H1 (cell line): ENCODE results near the gene PLCZ1. TPM values are rescaled to one million over a fixed set of nuclear protein-coding genes. Genes with fewer than 3 reads are reported as not detected.

Experiments used
- CTCF ChIA-PET: fragments of 300-600 bp; sonication (Branson Sonifier 250); formaldehyde crosslinking; loops from one replicate; lab custom pipeline; 2021; ENCODE audit not compliant: partially characterized antibody; lab: Charles Lee
- POLR2A ChIA-PET: fragments of 300-600 bp; sonication (Branson Sonifier 250); formaldehyde crosslinking; loops from one replicate; lab custom pipeline; 2021; ENCODE audit warnings: inconsistent platforms; ENCODE audit not compliant: partially characterized antibody; lab: Charles Lee
- DNase-seq, 2 experiments: peaks; one replicate each; pipeline versions ENCODE4 v3.0.0 to v3.0.0-alpha.2; 2010 to 2022; ENCODE audit warnings: low spot score in 2 of 2, low read depth in 1 of 2, mixed read lengths in 1 of 2
- FAIRE-seq: peaks from 2 replicates; lab custom pipeline; 2011; peaks lifted over from hg19 to GRCh38; lab: Jason Lieb, UNC
- H2AFZ ChIP-seq: 2 replicates; pipeline ENCODE4 v1.8.1; 2012; ENCODE audit warnings: low read length, inconsistent platforms
- H2AK5ac ChIP-seq: 2 replicates; pipeline ENCODE4 v1.6.1; 2013; ENCODE audit warnings: low read depth, low read length
- H2BK120ac ChIP-seq: replicated peaks from 2 replicates; pipeline ENCODE3; 2013; ENCODE audit warnings: low read depth, low read length, inconsistent platforms
- H2BK12ac ChIP-seq: 2 replicates; pipeline ENCODE4 v1.6.1; 2013; ENCODE audit warnings: low read depth, low read length
- H2BK15ac ChIP-seq: 2 replicates; pipeline ENCODE4 v1.6.1; 2013; ENCODE audit warnings: low read length
- H2BK20ac ChIP-seq: 2 replicates; pipeline ENCODE4 v1.6.1; 2013; ENCODE audit warnings: low read length
- H2BK5ac ChIP-seq: 2 replicates; pipeline ENCODE4 v1.6.1; 2013; ENCODE audit warnings: low read depth, low read length
- H3K14ac ChIP-seq: 2 replicates; pipeline ENCODE4 v1.6.1; 2013; ENCODE audit warnings: inconsistent platforms; ENCODE audit not compliant: insufficient read length
- H3K18ac ChIP-seq: 2 replicates; pipeline ENCODE4 v1.6.1; 2013; ENCODE audit warnings: low read length; ENCODE audit errors: extremely low read depth
- H3K23ac ChIP-seq: 2 replicates; pipeline ENCODE4 v1.6.1; 2013; ENCODE audit warnings: inconsistent platforms; ENCODE audit not compliant: insufficient read length
- H3K23me2 ChIP-seq: 2 replicates; pipeline ENCODE4 v1.6.1; 2013; ENCODE audit warnings: low read depth, low read length
- H3K27ac ChIP-seq: 2 replicates; pipeline ENCODE4 v1.6.1; 2011; ENCODE audit warnings: low read depth, low read length, inconsistent platforms
- H3K27me3 ChIP-seq, 4 experiments: replicated peaks in 1 of 4; 1 replicate in 1 of 4; 2 replicates in 3 of 4; pipeline versions ENCODE4 v1.6.1 to v1.8.1; 2011 to 2013; ENCODE audit warnings: low read length in 3 of 4, mild to moderate bottlenecking in 3 of 4, inconsistent platforms in 2 of 4, mixed read lengths in 2 of 4, moderate library complexity in 1 of 4; ENCODE audit not compliant: control insufficient read depth in 3 of 4, insufficient read depth in 3 of 4; ENCODE audit errors: extremely low read depth in 1 of 4
- H3K36me3 ChIP-seq, 4 experiments: 2 replicates each; pipeline versions ENCODE4 v1.6.1 to v1.8.1; 2011 to 2013; ENCODE audit warnings: mild to moderate bottlenecking in 4 of 4, low read length in 3 of 4, moderate library complexity in 2 of 4, control low read depth in 1 of 4, inconsistent platforms in 1 of 4; ENCODE audit not compliant: insufficient read depth in 4 of 4, control insufficient read depth in 2 of 4
- H3K4ac ChIP-seq: replicated peaks from 2 replicates; pipeline ENCODE3; 2013; ENCODE audit warnings: low read length, low read depth, mixed read lengths, inconsistent platforms; ENCODE audit not compliant: insufficient read length
- H3K4me1 ChIP-seq, 4 experiments: replicated peaks in 1 of 4; 1 replicate in 1 of 4; 2 replicates in 3 of 4; pipeline versions ENCODE4 v1.6.1 to v1.8.1; 2011 to 2013; ENCODE audit warnings: low read length in 3 of 4, inconsistent platforms in 2 of 4, mixed read lengths in 1 of 4; ENCODE audit not compliant: insufficient read depth in 4 of 4, control insufficient read depth in 3 of 4
- H3K4me2 ChIP-seq, 2 experiments: 2 replicates each; pipeline versions ENCODE4 v1.6.1 to v1.8.1; 2011 to 2013; ENCODE audit warnings: low read depth in 2 of 2, low read length in 2 of 2, control low read depth in 1 of 2, inconsistent platforms in 1 of 2, mild to moderate bottlenecking in 1 of 2; ENCODE audit not compliant: insufficient read depth in 1 of 2
- H3K4me3 ChIP-seq, 4 experiments: fragments of 200-600, 300-600 bp in 1 of 4; sonication (generic), shearing (Covaris generic), sonication (Bioruptor Twin) in 1 of 4; 2 replicates each; pipeline versions ENCODE4 v1.5.1 to v1.8.1; 2011 to 2016; ENCODE audit warnings: low read length in 4 of 4, low read depth in 3 of 4, control low read depth in 2 of 4, inconsistent platforms in 2 of 4, mild to moderate bottlenecking in 2 of 4, mixed read lengths in 1 of 4, moderate library complexity in 1 of 4; ENCODE audit not compliant: insufficient read depth in 2 of 4; ENCODE audit errors: extremely low read depth in 1 of 4
- H3K56ac ChIP-seq: replicated peaks from 2 replicates; pipeline ENCODE3; 2013; ENCODE audit warnings: low read depth, mild to moderate bottlenecking, mixed read lengths, low read length, inconsistent platforms; ENCODE audit not compliant: insufficient read length
- H3K79me1 ChIP-seq: 2 replicates; pipeline ENCODE4 v1.6.1; 2013; ENCODE audit warnings: low read depth, low read length, control low read depth
- H3K79me2 ChIP-seq, 2 experiments: 2 replicates each; pipeline versions ENCODE4 v1.6.1 to v1.8.1; 2012 to 2013; ENCODE audit warnings: low read length in 2 of 2, mild to moderate bottlenecking in 2 of 2, inconsistent platforms in 1 of 2; ENCODE audit not compliant: insufficient read depth in 2 of 2, control insufficient read depth in 1 of 2
- H3K9ac ChIP-seq, 4 experiments: replicated peaks in 1 of 4; 1 replicate in 1 of 4; 2 replicates in 3 of 4; pipeline versions ENCODE4 v1.6.1 to v1.8.1; 2011 to 2013; ENCODE audit warnings: low read depth in 3 of 4, low read length in 3 of 4, control low read depth in 2 of 4, mild to moderate bottlenecking in 2 of 4, moderate library complexity in 2 of 4, inconsistent platforms in 1 of 4; ENCODE audit errors: extremely low read depth in 1 of 4
- H3K9me3 ChIP-seq, 2 experiments: 2 replicates each; pipeline versions ENCODE4 v1.6.1 to v1.8.1; 2012 to 2013; ENCODE audit warnings: mild to moderate bottlenecking in 2 of 2, moderate library complexity in 2 of 2, control low read depth in 1 of 2, inconsistent platforms in 1 of 2, low read depth in 1 of 2, low read length in 1 of 2, mixed read lengths in 1 of 2; ENCODE audit not compliant: insufficient read depth in 2 of 2
- H4K20me1 ChIP-seq, 2 experiments: replicated peaks in 1 of 2; 2 replicates each; pipeline versions ENCODE3 to v1.8.1; 2011 to 2013; ENCODE audit warnings: inconsistent platforms in 2 of 2, low read length in 2 of 2, mild to moderate bottlenecking in 1 of 2; ENCODE audit not compliant: insufficient read depth in 2 of 2, control insufficient read depth in 1 of 2
- H4K5ac ChIP-seq: 2 replicates; pipeline ENCODE4 v1.6.1; 2013; ENCODE audit warnings: low read length, low read depth, mixed read lengths, inconsistent platforms; ENCODE audit not compliant: insufficient read length
- H4K8ac ChIP-seq: 2 replicates; pipeline ENCODE4 v1.8.0; 2013; ENCODE audit warnings: mild to moderate bottlenecking, moderate library complexity, low read length, inconsistent platforms; ENCODE audit not compliant: insufficient read depth; ENCODE audit errors: extremely low read depth
- H4K91ac ChIP-seq: replicated peaks from 2 replicates; pipeline ENCODE3; 2013; ENCODE audit warnings: low read length, mixed read lengths, inconsistent platforms; ENCODE audit not compliant: insufficient read length
- BACH1 ChIP-seq: IDR thresholded peaks from 2 replicates; pipeline ENCODE4 v1.6.1; 2012; ENCODE audit warnings: low read length, improper control_type of control experiment
- CBX8 ChIP-seq: fragments of 300-800, 300-1000 bp; sonication (generic); IDR thresholded peaks from 2 replicates; pipeline ENCODE4 v1.7.1; 2016; ENCODE audit warnings: low read depth, low read length, borderline replicate concordance
- E2F6 ChIP-seq: IDR thresholded peaks from 2 replicates; pipeline ENCODE4 v1.6.1; 2012; ENCODE audit warnings: inconsistent platforms
- EZH2 ChIP-seq: fragments of 200-600 bp; sonication (generic); IDR thresholded peaks from 2 replicates; pipeline ENCODE4 v1.7.1; 2012; ENCODE audit warnings: low read depth, mild to moderate bottlenecking, moderate library complexity, low read length, inconsistent platforms; ENCODE audit not compliant: severe bottlenecking
- HDAC2 ChIP-seq, 2 experiments: fragments of 300-600 bp in 1 of 2; sonication (generic) in 1 of 2; IDR thresholded peaks; 2 replicates each; pipeline ENCODE4 v1.6.1; 2011 to 2012; ENCODE audit warnings: low read depth in 2 of 2, low read length in 2 of 2, mild to moderate bottlenecking in 2 of 2, moderate library complexity in 2 of 2, borderline replicate concordance in 1 of 2, inconsistent platforms in 1 of 2
- JUND ChIP-seq: IDR thresholded peaks from 2 replicates; pipeline ENCODE4 v1.6.1; 2011; ENCODE audit warnings: mild to moderate bottlenecking, improper control_type of control experiment, low read length
- RFX5 ChIP-seq: IDR thresholded peaks from 2 replicates; pipeline ENCODE4 v1.6.1; 2011; ENCODE audit warnings: low read depth, low read length, improper control_type of control experiment, borderline replicate concordance
- SAP30 ChIP-seq: fragments of 300-600 bp; sonication (generic); IDR thresholded peaks from 2 replicates; pipeline ENCODE4 v1.7.1; 2012; ENCODE audit warnings: low read length, moderate library complexity, mild to moderate bottlenecking, inconsistent platforms; ENCODE audit not compliant: insufficient read depth, insufficient replicate concordance
- TAF7 ChIP-seq: optimal IDR thresholded peaks from 2 replicates; pipeline ENCODE3; 2011; ENCODE audit warnings: low read depth, mild to moderate bottlenecking, inconsistent platforms, low read length, moderate library complexity, borderline replicate concordance
- WGBS, 2 experiments: shearing (Covaris generic) in 1 of 2; methylation state at CpG; one replicate each; pipeline versions ENCODE4 v1.1.6 to v1.1.7; 2013 to 2015; ENCODE audit warnings: low lambda C conversion rate in 2 of 2, mixed read lengths in 2 of 2, inconsistent platforms in 1 of 2, low coverage in 1 of 2, missing lambda C conversion rate in 1 of 2; ENCODE audit not compliant: insufficient replicate concordance in 2 of 2, insufficient coverage in 1 of 2, insufficient read length in 1 of 2; ENCODE audit errors: extremely low coverage in 1 of 2, missing lambda C conversion rate in 1 of 2; 5-methylcytosine and 5-hydroxymethylcytosine counted together
- polyA plus RNA-seq, 7 experiments: library from polyadenylated mRNA; depleted of rRNA in 3 of 7; stranded (reverse) in 5 of 7; unstranded in 2 of 7; fragments of >200 nt in 5 of 7; fragments of 200-250 nt in 2 of 7; gene quantifications; 1 replicate in 5 of 7; 2 replicates in 1 of 7; 4 replicates in 1 of 7; pipeline versions ENCODE4 v1.2.1 to v1.2.3, GENCODE V29; 2011 to 2013; ENCODE audit warnings: missing spikeins in 2 of 7, mixed read lengths in 2 of 7
- total RNA-seq: library from RNA; stranded (reverse); fragmentation: NEBNext Ultra II Directional; extraction: Animal tissue kit (Norgen Biotek cat#: 25700); gene quantifications from 2 replicates; pipeline ENCODE4 v1.2.1, GENCODE V29; 2021
- TF ChIP-seq, protein P1 (sequence below): IDR thresholded peaks from 2 replicates; pipeline ENCODE4 v1.6.1; 2011; ENCODE audit warnings: low read depth, mild to moderate bottlenecking, low read length; ENCODE audit not compliant: insufficient read depth

Gene PLCZ1
- total and polyA plus RNA-seq, 2 of the 8 experiments (the other 6 are each of a cell fraction or from before 2014, with no cell fraction given): not detected

DNA sequence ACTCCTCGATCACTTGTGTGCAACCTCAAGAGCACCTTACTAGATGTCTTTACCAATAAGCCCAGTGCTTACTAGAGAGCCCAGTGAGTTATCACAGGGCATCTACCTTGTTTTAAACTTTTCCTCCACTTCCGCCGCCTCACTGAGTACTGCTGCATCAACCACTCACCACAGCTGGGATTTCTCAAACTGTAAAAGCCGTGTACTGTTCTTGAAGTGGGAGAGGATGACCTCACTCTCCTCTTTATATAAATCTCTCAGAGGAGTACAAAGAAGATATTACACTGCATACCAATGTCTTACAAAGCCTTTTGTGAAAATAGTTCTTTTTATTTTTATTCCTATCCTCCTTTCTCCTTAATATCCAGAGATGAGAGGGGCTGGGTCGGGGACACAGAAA, 94.1 kb downstream of the PLCZ1 start:
- no peak overlapping the region for H2AFZ ChIP-seq
- H4K5ac ChIP-seq: no peak overlapping the region
- no peak overlapping the region for H3K18ac ChIP-seq
- no peak overlapping the region for H3K23ac ChIP-seq
- no peaks in the 10 kb centered on the region for H3K27me3 ChIP-seq
- no peak overlapping the region for H2BK5ac ChIP-seq
- H3K56ac ChIP-seq: no peak overlapping the region
- 89% methylated on average over 5 of the region's 5 CpGs; no CpG with 5 or more reads in 1 of the 2 experiments for WGBS, 2 experiments
- no peak overlapping the region for H4K91ac ChIP-seq
- no peaks in the 10 kb centered on the region for H3K79me1 ChIP-seq
- no peak overlapping the region for H2BK20ac ChIP-seq
- no peak overlapping the region; the same call in 1 of the 2 replicates for H3K27ac ChIP-seq
- no peak overlapping the region for H3K9ac ChIP-seq
- FAIRE-seq (no peak), DNase-seq (no peak)
- TF ChIP-seq RFX5 (no peak), SAP30 (no peak), EZH2 (no peak), HDAC2 (IDR thresholded peaks at IDR 0.05; ENCODE audit: borderline replicate concordance in 1 of 2, low read depth in 2 of 2, low read length in 2 of 2) (no peak), E2F6 (no peak), TAF7 (no peak), CBX8 (no peak), JUND (no peak), BACH1 (no peak)
- TF ChIP-seq, protein P1, sequence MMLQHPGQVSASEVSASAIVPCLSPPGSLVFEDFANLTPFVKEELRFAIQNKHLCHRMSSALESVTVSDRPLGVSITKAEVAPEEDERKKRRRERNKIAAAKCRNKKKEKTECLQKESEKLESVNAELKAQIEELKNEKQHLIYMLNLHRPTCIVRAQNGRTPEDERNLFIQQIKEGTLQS: no peak
- H4K20me1 ChIP-seq: no peaks in the 10 kb centered on the region
- H2AK5ac ChIP-seq: no peak overlapping the region
- H3K4me2 ChIP-seq: no peak overlapping the region
- H3K4ac ChIP-seq: no peak overlapping the region
- no peak overlapping the region for H4K8ac ChIP-seq
- no peaks in the 10 kb centered on the region for H3K9me3 ChIP-seq
- ChIA-PET POLR2A (no interaction called here), CTCF (no interaction called here)
- H3K4me1 ChIP-seq: no peaks in the 10 kb centered on the region
- no peak overlapping the region for H3K14ac ChIP-seq
- H3K36me3 ChIP-seq: no peaks in the 10 kb centered on the region
- no peaks in the 10 kb centered on the region for H3K79me2 ChIP-seq
- no peak overlapping the region for H2BK12ac ChIP-seq
- H2BK120ac ChIP-seq: no peak overlapping the region
- H3K23me2 ChIP-seq: no peaks in the 10 kb centered on the region
- no peak overlapping the region for H3K4me3 ChIP-seq
- no peak overlapping the region for H2BK15ac ChIP-seq
